ENCODE results near the gene S100A12. TPM values are rescaled to one million over a fixed set of nuclear protein-coding genes. Genes with fewer than 3 reads are reported as not detected.

S100A12 gene
- total RNA-seq, 1 experiment from 2014 or later, result not detected

DNA sequence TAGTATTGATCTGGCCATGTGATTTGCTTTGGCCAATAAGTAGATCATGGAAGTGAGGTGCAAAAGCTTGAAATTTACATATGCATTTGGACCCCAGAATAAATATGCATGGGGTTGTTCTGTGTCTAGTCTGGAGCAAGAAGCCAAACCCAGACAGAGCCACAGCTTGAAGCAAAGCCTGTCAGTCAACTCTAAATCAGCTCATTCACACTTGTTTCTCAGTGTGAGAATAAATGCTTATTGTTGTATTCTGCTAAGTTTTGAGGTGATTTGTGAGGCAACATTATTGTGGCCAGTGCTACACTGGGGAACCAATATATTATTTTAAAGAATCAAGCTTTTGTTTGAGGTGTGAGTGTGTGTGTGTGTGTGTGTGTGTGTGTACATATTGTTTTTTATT lies 50.5 kb downstream of the S100A12 start:
- BruUV-seq (replicated peaks), result no TSS peak
- no peaks in the 10 kb centered on the region for H3K36me3 Mint-ChIP-seq (ENCODE audit: insufficient read depth, unreplicated experiment)
- peaks cover 39% of the 10 kb centered on the region for H3K27me3 Mint-ChIP-seq (ENCODE audit: insufficient read depth, unreplicated experiment)
- ChIA-PET POLR2A (interaction anchor here (1.1 to 1.3 kb wide), 2 partner anchors 13 to 32 kb away, joined by 3 to 4 read pairs; no protein-coding TSS in a partner anchor), CTCF (interaction anchor here (0.6 to 1.4 kb wide), 5 partner anchors 27 to 671 kb away, joined by 3 to 5 read pairs (median 4); no protein-coding TSS in a partner anchor)
- H3K4me1 Mint-ChIP-seq (ENCODE audit: insufficient read depth, unreplicated experiment), result no peaks in the 10 kb centered on the region
- no peak for DNase-seq (ENCODE audit: unreplicated experiment)
- intact Hi-C loops (cut with micrococcal nuclease), result no loop called here
- TF ChIP-seq, protein P1, sequence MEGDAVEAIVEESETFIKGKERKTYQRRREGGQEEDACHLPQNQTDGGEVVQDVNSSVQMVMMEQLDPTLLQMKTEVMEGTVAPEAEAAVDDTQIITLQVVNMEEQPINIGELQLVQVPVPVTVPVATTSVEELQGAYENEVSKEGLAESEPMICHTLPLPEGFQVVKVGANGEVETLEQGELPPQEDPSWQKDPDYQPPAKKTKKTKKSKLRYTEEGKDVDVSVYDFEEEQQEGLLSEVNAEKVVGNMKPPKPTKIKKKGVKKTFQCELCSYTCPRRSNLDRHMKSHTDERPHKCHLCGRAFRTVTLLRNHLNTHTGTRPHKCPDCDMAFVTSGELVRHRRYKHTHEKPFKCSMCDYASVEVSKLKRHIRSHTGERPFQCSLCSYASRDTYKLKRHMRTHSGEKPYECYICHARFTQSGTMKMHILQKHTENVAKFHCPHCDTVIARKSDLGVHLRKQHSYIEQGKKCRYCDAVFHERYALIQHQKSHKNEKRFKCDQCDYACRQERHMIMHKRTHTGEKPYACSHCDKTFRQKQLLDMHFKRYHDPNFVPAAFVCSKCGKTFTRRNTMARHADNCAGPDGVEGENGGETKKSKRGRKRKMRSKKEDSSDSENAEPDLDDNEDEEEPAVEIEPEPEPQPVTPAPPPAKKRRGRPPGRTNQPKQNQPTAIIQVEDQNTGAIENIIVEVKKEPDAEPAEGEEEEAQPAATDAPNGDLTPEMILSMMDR (IDR thresholded peaks at IDR 0.05; ENCODE audit: unreplicated experiment), result no peak
- H3K4me3 Mint-ChIP-seq (ENCODE audit: unreplicated experiment), result no peak overlapping the region
- no peak overlapping the region for H3K27ac Mint-ChIP-seq (ENCODE audit: low read depth, unreplicated experiment)
- H3K9me3 Mint-ChIP-seq (ENCODE audit: unreplicated experiment), result peaks cover 11% of the 10 kb centered on the region

Other genes starting within 250 kb of the S100A12 start
- gene SPRR2G, start 224.7 kb downstream of the S100A12 start, total RNA-seq (2022), result not detected in 2 replicates
- gene LELP1, start 172.2 kb downstream of the S100A12 start, total RNA-seq (2022), result not detected in 2 replicates
- gene PRR9, start 158.0 kb downstream of the S100A12 start, total RNA-seq (2022), result not detected in 2 replicates
- gene LORICRIN, start 115.9 kb downstream of the S100A12 start, total RNA-seq (2022), result not detected in 2 replicates
- not detected in 2 replicates for gene PGLYRP3, start 62.7 kb downstream of the S100A12 start, total RNA-seq (2022)
- not detected in 2 replicates for gene PGLYRP4, start 26.8 kb downstream of the S100A12 start, total RNA-seq (2022)
- gene S100A9, start 17.8 kb downstream of the S100A12 start, total RNA-seq (2022), result 86.4 and 126 TPM in 2 replicates
- gene S100A8, start 15.5 kb upstream of the S100A12 start, total RNA-seq (2022), result 46.9 and 80.4 TPM in 2 replicates
- gene S100A7A, start 40.9 kb upstream of the S100A12 start, total RNA-seq (2022), result not detected in 2 replicates
- gene S100A7, start 85.0 kb upstream of the S100A12 start, total RNA-seq (2022), result not detected in 2 replicates
- 2,571 and 2,904 TPM in 2 replicates for gene S100A6, start 160.4 kb upstream of the S100A12 start, total RNA-seq (2022)
- not detected in 2 replicates for gene S100A5, start 165.3 kb upstream of the S100A12 start, total RNA-seq (2022)
- gene S100A4, start 170.2 kb upstream of the S100A12 start, total RNA-seq (2022), result 27.2 and 60.7 TPM in 2 replicates
- gene S100A3, start 173.6 kb upstream of the S100A12 start, total RNA-seq (2022), result 85.7 and 90.0 TPM in 2 replicates
- gene S100A2, start 190.2 kb upstream of the S100A12 start, total RNA-seq (2022), result 5,064 and 5,163 TPM in 2 replicates
- 1,014 and 1,213 TPM in 2 replicates for gene S100A16, start 237.5 kb upstream of the S100A12 start, total RNA-seq (2022)
- 264 and 332 TPM in 2 replicates for gene S100A14, start 240.7 kb upstream of the S100A12 start, total RNA-seq (2022)